ENCODE results near the gene LRFN2.

Gene LRFN2

GRCh38 chr6:40398810-40399477 is 188.2 kb downstream of the LRFN2 start:
- no peak for TF ChIP-seq CTCF (IDR thresholded peaks at IDR 0.05; ENCODE audit: extremely low read depth, missing control alignments)
- DNase-seq (ENCODE audit: low spot score) = no peak

- DNase-seq (ENCODE audit: low spot score) = no peak
- TF ChIP-seq CTCF (IDR thresholded peaks at IDR 0.05; ENCODE audit: extremely low read depth, missing control alignments) = no peak
These were observed 189.0 kb downstream of the LRFN2 start for GRCh38 chr6:40398034-40398691.

GRCh38 chr6:40397287-40398033 is 189.7 kb downstream of the LRFN2 start:
- TF ChIP-seq CTCF (IDR thresholded peaks at IDR 0.05; ENCODE audit: extremely low read depth, missing control alignments) = no peak

GRCh38 chr6:40395698-40396076 is 191.5 kb downstream of the LRFN2 start:
- TF ChIP-seq CTCF (IDR thresholded peaks at IDR 0.05; ENCODE audit: extremely low read depth, missing control alignments) = no peak
- DNase-seq (ENCODE audit: low spot score) = no peak

More at GRCh38 chr6:40397287-40398033, 189.7 kb downstream of the LRFN2 start:
- no peak for DNase-seq (ENCODE audit: low spot score)

GRCh38 chr6:40395066-40395697 is 192.0 kb downstream of the LRFN2 start:
- TF ChIP-seq CTCF (IDR thresholded peaks at IDR 0.05; ENCODE audit: extremely low read depth, missing control alignments) = no peak
- no peak for DNase-seq (ENCODE audit: low spot score)

GRCh38 chr6:40394381-40394780 is 192.8 kb downstream of the LRFN2 start:
- DNase-seq (ENCODE audit: low spot score) = no peak
- TF ChIP-seq CTCF (IDR thresholded peaks at IDR 0.05; ENCODE audit: extremely low read depth, missing control alignments) = no peak

All from GM20000 (cell line).